ENCODE data around the gene PDCD4.

The PDCD4 gene

DNA sequence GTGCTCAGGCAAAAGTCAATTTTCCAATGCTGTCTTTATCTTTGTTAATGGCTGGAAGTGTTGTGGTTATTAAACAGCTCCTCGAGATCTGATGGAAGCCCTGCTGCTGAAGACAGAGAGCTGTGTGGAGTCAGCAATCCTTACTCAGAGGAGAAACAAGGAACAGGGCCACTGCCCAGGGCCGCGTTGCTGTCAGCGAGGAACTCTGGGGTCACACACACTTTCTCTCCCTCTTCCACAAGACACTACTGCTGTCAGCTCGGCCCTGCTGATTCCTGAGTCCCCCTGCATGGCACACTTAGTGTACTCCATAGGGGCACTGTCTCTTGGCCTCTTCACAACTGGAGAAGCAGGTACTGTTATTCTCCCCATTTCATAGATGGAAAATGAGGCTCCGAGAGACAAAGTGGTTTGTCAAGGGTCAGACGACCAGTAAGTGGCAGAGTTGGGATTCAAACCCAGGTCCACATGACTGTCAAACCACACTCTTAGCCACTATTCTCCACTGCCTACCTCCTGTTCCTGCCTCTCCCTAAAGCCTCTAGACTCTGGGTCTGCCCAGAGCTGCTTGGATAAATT is 29.3 kb upstream of the PDCD4 start:
- DNase-seq (ENCODE audit: low spot score): no peak

DNA sequence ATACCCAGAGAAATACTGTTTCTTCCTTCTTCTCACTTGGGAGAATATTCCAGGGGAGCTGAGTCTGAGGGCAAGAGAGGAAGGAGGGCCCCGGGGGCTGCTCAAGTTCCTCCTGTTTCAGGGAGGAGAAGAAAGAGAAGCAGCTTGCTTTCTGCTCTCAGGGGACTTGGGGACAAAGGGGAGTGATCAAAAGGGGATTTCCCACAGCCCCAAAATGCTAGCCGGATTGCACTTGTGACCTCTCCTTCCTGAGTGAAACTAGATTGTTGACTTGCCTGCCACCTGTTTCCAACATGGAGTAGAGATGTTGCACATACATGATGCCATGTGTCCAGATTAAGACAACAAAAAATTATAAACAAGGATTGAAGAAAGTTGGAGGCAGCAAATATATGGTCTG is 28.7 kb upstream of the PDCD4 start:
- DNase-seq (ENCODE audit: low spot score): peak; percentile 64

GRCh38 chr10:110843796-110844616 is 27.7 kb upstream of the PDCD4 start:
- no peak for DNase-seq (ENCODE audit: low spot score)

GRCh38 chr10:110844617-110844881 is 27.2 kb upstream of the PDCD4 start:
- no peak for DNase-seq (ENCODE audit: low spot score)

DNA sequence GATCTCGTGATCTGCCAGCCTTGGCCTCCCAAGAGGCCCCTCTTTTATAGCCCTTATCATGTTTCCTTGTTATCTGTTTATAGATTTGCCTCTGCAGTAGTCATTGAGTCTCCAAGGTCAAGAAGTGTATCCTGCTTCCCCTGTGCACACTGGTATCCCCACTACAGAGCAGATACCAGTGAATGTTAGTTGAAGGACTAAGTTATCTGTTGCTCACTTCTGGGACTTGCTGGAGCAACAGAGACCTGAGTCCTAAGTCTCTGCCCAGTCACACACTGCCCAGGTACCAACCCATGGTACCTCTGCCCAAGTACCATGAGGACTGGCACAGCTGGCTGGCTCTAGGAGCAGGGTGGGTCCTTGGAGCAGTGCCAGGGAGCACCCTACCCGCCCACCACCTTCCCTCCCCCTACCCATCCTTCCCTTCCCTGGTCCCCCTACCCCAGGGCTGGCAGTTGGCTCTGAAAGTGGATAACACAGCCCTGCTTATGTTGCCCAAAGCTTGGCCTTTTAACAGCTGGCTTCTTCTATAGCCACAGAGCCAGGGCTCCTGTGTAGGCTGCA is 26.5 kb upstream of the PDCD4 start:
- no peak for DNase-seq (ENCODE audit: low spot score)

GRCh38 chr10:110845756-110846620 is 25.7 kb upstream of the PDCD4 start:
- DNase-seq (ENCODE audit: low spot score): no peak

DNA sequence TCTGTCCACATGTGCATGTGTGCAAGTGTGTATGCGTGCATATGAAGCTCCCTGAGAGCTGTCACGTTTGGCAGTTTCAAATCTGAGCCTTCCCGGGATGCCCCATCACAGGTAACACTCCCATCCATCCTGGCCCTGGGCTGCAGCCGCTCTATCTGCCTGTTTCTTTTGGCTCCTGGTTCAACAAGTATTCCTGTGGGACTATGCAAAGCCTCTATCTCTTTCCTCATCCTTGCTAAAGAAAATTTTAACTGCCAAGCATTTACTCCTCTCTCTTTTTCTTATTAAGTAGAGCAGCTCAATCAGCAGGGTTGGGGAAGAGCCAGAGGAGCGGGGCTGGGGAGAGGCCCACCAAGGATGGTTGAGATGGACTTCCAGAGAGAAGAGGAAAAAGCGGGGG is 24.4 kb upstream of the PDCD4 start:
- DNase-seq (ENCODE audit: low spot score): no peak

- no peak for DNase-seq (ENCODE audit: low spot score)
These were observed 23.6 kb upstream of the PDCD4 start for GRCh38 chr10:110848106-110848505.

DNA sequence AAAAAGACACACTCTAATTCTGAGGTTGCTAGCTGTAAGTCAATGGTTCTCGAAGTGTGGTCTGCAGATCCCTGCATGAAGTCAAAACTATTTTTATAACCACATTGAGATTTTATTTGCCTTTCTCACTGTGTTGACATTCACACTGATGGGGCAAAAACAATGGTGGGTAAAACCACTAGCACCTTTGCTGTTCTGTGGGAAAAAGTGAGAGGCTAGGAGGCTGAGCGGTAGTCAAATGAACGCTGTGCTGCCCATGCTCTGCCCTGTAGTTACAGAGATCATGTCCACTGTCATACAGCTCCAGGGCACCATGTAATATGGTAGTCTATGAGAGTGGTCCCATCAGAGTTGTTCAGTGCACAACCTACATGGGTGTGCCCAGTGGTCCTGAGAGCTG is 21.6 kb upstream of the PDCD4 start:
- DNase-seq (ENCODE audit: low spot score): no peak

- DNase-seq (ENCODE audit: low spot score): no peak
These were observed 20.6 kb upstream of the PDCD4 start for GRCh38 chr10:110851020-110851612.

GRCh38 chr10:110852255-110852896 is 19.4 kb upstream of the PDCD4 start:
- no peak for DNase-seq (ENCODE audit: low spot score)

DNA sequence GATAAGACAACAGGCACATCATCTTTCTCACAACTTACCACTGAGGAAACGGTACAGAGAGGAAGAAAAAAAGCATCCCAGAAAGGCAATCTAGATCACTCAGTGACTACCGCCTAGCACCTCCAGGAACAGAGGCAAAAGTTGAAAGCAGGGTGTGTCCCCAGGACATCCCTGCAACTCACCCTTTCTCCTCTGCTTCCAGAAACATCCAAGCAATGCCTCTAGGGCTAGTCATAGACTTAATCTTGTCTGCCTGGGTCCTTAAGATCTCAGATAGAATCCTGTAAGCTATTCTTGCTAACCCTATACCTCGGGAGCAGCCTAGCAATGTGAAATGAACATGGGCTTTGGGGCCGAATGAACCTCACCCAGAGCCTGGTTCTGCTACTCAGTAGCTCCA is 18.8 kb upstream of the PDCD4 start:
- DNase-seq (ENCODE audit: low spot score): no peak

DNA sequence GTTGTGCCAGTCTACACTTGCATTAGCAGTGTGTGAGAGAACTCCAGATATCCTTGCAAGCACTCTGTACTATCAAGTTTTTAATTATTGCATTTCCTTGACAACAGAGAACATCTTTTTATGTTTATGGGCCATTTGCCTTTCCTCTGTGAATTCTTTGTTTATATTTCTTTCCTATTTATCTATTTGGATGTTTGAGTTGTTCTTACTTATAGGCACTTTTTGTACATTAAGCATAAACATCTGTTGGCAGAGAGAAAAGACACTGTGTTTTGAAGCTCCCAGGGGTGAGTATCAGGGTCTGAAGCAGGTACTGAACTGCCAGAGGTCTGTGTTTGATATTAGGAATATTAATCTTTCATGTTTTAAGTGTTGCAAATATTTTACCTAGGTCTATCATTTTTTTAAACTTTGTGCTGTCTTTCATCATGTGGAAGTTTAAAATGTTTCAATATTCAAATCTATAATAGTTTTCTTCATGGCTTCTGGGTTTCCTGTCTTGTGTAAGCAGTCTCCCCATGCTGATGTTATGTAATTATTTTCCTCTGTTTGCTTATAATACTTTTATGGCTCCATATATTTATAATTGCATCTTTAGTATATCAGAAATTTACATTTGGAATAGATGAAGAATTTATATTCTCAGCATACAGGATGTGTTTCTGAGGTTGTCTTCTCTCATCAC is 17.7 kb upstream of the PDCD4 start:
- DNase-seq (ENCODE audit: low spot score): no peak

- peak; percentile 46 for DNase-seq (ENCODE audit: low spot score)
These were observed 14.2 kb upstream of the PDCD4 start for GRCh38 chr10:110857265-110858171.

DNA sequence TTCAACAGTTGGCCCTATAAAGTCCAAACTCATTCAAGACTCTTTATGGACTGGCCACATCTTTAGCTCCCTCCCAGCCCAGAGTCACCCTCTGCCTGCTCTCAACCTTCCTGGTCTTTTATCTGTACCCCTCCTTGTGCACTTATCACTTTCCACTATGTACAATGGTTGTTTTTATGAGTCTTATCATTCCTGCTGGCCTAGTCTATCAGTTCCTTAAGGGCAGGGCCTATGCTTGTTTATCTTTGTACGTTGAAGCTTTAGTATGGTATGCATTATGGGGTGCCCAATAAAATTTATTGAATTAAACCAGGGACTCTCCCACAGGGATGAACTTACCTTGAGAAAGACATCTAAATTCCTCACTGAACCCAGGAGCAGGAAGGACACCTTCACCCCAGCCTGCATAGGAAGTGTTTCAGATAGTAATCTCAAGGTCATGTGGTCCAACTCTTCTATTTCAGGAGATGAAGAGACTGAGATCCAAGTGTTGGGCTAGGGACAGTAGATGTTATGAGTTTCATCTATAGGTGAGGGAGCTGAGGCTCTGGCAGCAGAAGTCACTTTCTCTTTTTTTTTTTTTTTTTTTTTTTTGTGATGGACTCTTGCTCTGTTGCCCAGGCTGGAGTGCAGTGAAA is 13.3 kb upstream of the PDCD4 start:
- no peak for DNase-seq (ENCODE audit: low spot score)

DNA sequence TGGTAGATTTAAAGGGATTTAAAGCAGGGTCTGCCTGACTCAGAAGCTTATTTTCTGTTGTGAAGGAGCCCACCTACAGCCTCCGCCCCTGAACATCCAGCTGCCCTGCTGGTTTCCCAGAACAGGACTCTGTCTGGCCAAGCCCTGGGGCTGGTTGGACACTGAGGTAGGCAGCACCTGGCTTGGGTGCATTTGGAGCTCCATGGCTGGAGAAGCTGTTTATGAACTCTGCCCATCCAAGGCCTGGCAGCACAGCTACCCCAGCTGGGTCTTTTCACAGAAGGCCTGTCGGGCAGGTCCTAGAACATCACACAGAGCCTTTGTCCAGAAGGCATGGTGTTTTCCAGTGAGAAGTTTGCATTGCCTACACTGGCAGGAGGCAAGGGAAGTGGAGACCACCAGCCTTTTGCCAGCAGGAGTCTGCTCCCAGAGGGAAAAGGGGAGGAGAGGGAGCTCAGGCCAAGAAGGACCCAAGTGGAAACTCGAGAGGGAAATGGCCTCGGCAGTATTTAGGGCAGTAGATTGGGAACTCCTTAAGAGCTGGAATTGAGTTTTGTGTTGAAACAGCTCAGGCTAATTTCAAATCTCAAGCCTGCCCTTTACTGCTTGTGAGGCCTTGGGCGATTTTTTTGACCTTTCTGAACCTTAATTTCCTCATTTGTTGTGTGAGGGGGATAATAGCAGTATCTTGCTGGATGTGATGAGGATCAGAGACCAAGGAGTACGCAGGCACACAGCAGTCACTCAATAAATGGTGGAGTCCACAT is 12.3 kb upstream of the PDCD4 start:
- no peak for DNase-seq (ENCODE audit: low spot score)

DNA sequence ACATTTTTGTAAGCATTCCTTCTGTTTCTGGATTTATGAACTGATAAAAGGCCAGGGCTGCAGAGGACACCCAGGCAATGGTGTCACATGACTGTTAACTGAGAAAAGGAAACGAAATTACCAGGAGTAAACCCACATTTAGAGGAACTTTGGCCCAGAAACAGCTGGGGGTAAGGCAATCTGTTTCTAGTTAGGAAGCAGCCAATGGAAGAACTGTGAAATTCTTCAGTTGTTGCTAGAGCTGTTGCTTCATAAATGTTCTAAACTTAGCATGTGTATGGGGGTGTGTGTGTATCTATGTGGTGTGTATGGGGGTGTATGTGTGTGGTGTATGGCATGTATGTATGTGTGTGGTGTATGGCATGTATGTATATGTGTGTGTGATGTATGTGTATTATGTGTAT is 11.8 kb upstream of the PDCD4 start:
- DNase-seq (ENCODE audit: low spot score): no peak

DNA sequence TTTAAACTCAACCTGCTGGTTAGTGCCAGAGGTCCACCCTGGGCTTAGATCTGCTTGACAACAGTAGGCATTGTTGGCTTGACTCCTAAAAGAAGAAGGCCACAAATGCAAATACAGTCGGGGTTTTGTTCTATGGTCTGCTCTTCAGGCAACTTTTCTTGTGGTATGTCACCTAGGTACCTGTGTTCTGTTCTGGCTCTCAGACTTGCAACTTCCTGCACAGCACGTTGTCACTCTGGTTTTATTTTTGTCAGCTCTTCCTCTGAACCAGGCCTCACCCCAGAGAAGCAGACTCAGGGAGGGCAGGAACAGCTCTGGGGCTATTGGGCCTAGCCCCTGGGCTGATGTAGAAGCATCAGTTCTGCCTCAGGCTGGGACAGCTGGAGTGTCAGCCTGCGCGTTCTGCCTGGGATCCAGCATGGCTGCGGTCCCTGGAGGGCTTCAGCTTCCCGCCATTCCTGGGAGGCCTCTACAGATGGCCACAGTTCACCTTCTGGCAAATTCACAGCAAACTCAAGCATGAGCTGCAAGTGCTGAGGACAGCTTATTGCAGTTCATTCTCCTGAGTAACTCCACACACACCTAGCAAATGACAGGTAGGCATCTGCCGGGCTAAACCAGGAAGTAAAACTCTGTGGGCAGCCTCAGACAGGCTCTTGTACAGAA is 11.0 kb upstream of the PDCD4 start:
- peak; percentile 72 for DNase-seq (ENCODE audit: low spot score)

Measured in CD4-positive, alpha-beta T cell treated with Interleukin-2 at 100 ng/mL for 4 hours (primary cell).